ENCODE results near the gene GFRA3.

DNA sequence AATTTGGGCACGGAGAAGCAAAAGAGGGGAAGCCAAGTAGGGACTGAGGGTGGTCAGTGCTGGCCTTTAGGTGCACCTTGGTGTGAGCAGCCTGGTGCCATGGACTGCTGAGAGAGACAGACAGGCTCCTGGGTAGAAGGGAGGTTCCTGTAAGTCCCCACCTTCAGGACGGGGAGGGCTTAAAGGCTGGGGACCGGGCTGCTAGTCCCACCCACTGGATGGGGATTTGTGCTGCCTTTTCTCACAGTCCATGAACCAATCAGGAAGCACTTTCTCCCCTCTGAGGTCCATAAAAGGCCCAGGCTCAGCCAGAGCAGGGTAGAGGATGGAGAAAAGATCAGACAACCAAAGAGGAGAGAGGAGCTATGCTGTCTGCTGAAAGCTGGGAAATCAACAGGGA is 41.9 kb upstream of the GFRA3 start:
- TF ChIP-seq, protein P1, sequence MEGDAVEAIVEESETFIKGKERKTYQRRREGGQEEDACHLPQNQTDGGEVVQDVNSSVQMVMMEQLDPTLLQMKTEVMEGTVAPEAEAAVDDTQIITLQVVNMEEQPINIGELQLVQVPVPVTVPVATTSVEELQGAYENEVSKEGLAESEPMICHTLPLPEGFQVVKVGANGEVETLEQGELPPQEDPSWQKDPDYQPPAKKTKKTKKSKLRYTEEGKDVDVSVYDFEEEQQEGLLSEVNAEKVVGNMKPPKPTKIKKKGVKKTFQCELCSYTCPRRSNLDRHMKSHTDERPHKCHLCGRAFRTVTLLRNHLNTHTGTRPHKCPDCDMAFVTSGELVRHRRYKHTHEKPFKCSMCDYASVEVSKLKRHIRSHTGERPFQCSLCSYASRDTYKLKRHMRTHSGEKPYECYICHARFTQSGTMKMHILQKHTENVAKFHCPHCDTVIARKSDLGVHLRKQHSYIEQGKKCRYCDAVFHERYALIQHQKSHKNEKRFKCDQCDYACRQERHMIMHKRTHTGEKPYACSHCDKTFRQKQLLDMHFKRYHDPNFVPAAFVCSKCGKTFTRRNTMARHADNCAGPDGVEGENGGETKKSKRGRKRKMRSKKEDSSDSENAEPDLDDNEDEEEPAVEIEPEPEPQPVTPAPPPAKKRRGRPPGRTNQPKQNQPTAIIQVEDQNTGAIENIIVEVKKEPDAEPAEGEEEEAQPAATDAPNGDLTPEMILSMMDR (conservative IDR thresholded peaks at IDR 0.05): no peak
- no peak for TF ChIP-seq ZFX (IDR thresholded peaks at IDR 0.05)

All from C4-2B (cell line).